Mucosa of descending colon (tissue), 3 donors: ENCODE results near the gene C6orf120. TPM values are rescaled to one million over a fixed set of nuclear protein-coding genes. Genes with fewer than 3 reads are reported as not detected.

Source experiments
- ATAC-seq: fragments of 200-7000 bp; cut with Tn5 transposase; one replicate; pipeline ENCODE4 v1.9.1; 2020; ENCODE audit warnings: mild to moderate bottlenecking, moderate library complexity
- DNase-seq, 3 donors: peaks; one replicate each; pipeline ENCODE4 v3.0.0-alpha.2; 2020
- H3K36me3 ChIP-seq: fragments of 200-600 bp; one replicate; pipeline ENCODE4 v1.8.0; 2021; ENCODE audit warnings: low read depth, mild to moderate bottlenecking
- H3K4me1 ChIP-seq: fragments of 200-600 bp; one replicate; pipeline ENCODE4 v1.8.0; 2021; ENCODE audit warnings: low read depth, mild to moderate bottlenecking
- H3K4me3 ChIP-seq: fragments of 200-600 bp; one replicate; pipeline ENCODE4 v1.8.0; 2021; ENCODE audit warnings: mild to moderate bottlenecking
- H3K9me3 ChIP-seq: fragments of 200-600 bp; one replicate; pipeline ENCODE4 v1.8.0; 2021; ENCODE audit warnings: mild to moderate bottlenecking
- CTCF ChIP-seq: fragments of 200-600 bp; IDR thresholded peaks from one replicate; pipeline ENCODE4 v1.8.0; 2022; ENCODE audit warnings: antibody characterized with exemption, mild to moderate bottlenecking
- intact Hi-C, 2 donors: fragments of 100-400 bp; cut with DNase I in 1 of 2; cut with micrococcal nuclease in 1 of 2; formaldehyde crosslinking; loops; one replicate each; pipeline versions ENCODE4 v1.11.0 to v1.11.1; 2022; cut with DNase I, micrococcal nuclease
- total RNA-seq, 3 donors: library from RNA; stranded (reverse); fragmentation: NEBNext Ultra II Directional in 2 of 3; extraction: Animal tissue kit (Norgen Biotek cat#: 25700) in 2 of 3; gene quantifications; one replicate each; pipeline versions ENCODE4 v1.2.1 to v1.2.4, GENCODE V29; 2021 to 2023
- donor health status: DM: no; HTN: no; CAD: no; lungs with moderate emphysema.
- donor health status: DM: no; HTN: no; CAD: no.
- donor health status: DM: no; HTN: yes; CAD: no.

C6orf120 gene
- total RNA-seq, 3 donors from 2014 or later = 25.3 to 28.7 (median 27.5) TPM

- TF ChIP-seq CTCF = no peak
- no peak for ATAC-seq
- H3K36me3 ChIP-seq = no peaks in the 10 kb centered on the region
Observed at GRCh38 chr6:169664227-169664626, 37.7 kb upstream of the C6orf120 start.

GRCh38 chr6:169665289-169665688, 36.6 kb upstream of the C6orf120 start:
- no peak for DNase-seq
- TF ChIP-seq CTCF = no peak
- Histone ChIP-seq H3K36me3 (no peaks in the 10 kb centered on the region), H3K4me3 (no peak overlapping the region), H3K9me3 (no peaks in the 10 kb centered on the region), H3K4me1 (no peaks in the 10 kb centered on the region)
- intact Hi-C loops = no loop called here
- no peak for ATAC-seq

More at GRCh38 chr6:169664227-169664626, 37.7 kb upstream of the C6orf120 start:
- Histone ChIP-seq H3K9me3 (no peaks in the 10 kb centered on the region), H3K4me3 (no peak overlapping the region), H3K4me1 (no peaks in the 10 kb centered on the region)
- no peak for DNase-seq
- intact Hi-C loops = no loop called here

- Histone ChIP-seq H3K4me3 (no peak overlapping the region), H3K36me3 (no peaks in the 10 kb centered on the region), H3K9me3 (no peaks in the 10 kb centered on the region), H3K4me1 (no peaks in the 10 kb centered on the region)
- DNase-seq (no peak), ATAC-seq (no peak)
- no peak for TF ChIP-seq CTCF
- intact Hi-C loops = no loop called here
Observed at GRCh38 chr6:169666441-169666840, 35.5 kb upstream of the C6orf120 start.

GRCh38 chr6:169667716-169668115, 34.2 kb upstream of the C6orf120 start:
- Histone ChIP-seq H3K9me3 (no peaks in the 10 kb centered on the region), H3K4me3 (no peak overlapping the region), H3K36me3 (no peaks in the 10 kb centered on the region), H3K4me1 (no peaks in the 10 kb centered on the region)
- intact Hi-C loops = no loop called here
- ATAC-seq (no peak), DNase-seq (no peak)
- no peak for TF ChIP-seq CTCF

- ATAC-seq = no peak
- DNase-seq = no peak
- intact Hi-C loops = no loop called here
- TF ChIP-seq CTCF = no peak
- no peaks in the 10 kb centered on the region for H3K4me1 ChIP-seq
- H3K36me3 ChIP-seq = no peaks in the 10 kb centered on the region
- no peak overlapping the region for H3K4me3 ChIP-seq
- H3K9me3 ChIP-seq = no peaks in the 10 kb centered on the region
Observed at GRCh38 chr6:169668203-169668847, 33.6 kb upstream of the C6orf120 start.

GRCh38 chr6:169669147-169669546, 32.8 kb upstream of the C6orf120 start:
- ATAC-seq (no peak), DNase-seq (no peak)
- intact Hi-C loops = no loop called here
- Histone ChIP-seq H3K9me3 (no peaks in the 10 kb centered on the region), H3K4me1 (no peaks in the 10 kb centered on the region), H3K36me3 (no peaks in the 10 kb centered on the region), H3K4me3 (no peak overlapping the region)
- no peak for TF ChIP-seq CTCF
